ENCODE measurements around the gene ZNF766. TPM values are rescaled to one million over a fixed set of nuclear protein-coding genes. Genes with fewer than 3 reads are reported as not detected.
A peak's percentile ranks its signal among the peaks of the same experiment; 100 is the strongest.
"Not testable (repeated sequence)": the region's sequence is repeated elsewhere in the genome, so short reads cannot be mapped to it uniquely, and the experiment has no call there.

The ZNF766 gene
- total RNA-seq, 1 experiment from 2014 or later, result 11.9 TPM

DNA sequence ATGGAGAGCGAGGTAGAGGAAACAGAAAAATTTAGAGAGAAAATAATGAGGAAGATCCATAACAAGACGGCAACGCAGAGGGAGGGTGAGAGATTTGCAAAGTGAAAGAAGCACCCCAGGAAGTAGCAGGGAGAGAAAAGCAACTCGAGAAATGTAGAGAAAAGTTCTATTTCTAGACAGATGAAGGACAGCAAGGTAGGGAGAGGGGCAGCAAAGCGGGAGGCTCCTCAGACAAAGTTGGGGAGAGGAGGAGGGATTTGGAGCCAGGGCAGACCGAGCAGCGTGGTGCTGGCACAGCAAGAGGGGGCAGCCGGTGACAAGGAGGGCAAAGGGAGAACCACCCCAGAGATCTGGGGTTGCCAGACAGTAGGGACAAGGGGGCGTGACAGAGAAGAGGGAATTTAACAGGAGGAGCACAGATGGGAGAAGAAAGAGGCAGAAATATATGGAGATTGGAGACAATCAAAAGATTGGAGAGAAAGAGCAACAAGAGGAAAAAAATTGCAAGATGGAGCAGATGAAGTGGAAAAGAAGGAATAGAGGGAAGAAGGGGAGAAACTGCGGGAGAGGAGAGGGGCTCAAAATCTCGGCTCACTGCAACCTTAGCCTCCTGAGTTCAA, 989 bp downstream of the ZNF766 start:
- in situ Hi-C loops (cut with HindIII; ENCODE audit: low pct_unique_long_range_greater_than_20kb, low sequenced_read_pairs), result no loop called here
- peak; percentile 41 for DNase-seq (ENCODE audit: low read depth)

DNA sequence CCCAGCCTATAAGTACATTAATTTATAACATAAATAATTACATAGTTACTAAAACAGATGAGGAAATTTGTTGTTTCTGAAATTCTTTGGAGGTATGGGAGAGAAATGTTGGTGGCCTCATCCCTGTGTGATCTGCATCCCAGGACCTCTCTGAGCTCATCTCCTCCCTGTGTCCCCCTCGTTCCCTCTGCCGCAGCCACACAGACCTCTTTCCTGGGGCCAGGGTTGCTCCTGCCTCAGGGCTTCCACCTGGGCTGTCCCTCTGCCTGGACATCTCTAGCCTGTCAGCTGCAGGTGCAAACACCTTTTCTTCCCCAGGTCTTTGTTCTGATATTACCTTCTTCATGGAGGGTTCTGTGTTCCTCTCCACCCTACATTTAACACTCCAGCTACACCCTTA, 3.9 kb downstream of the ZNF766 start:
- in situ Hi-C loops (cut with HindIII; ENCODE audit: low pct_unique_long_range_greater_than_20kb, low sequenced_read_pairs), result no loop called here
- no peak for DNase-seq (ENCODE audit: low read depth)

DNA sequence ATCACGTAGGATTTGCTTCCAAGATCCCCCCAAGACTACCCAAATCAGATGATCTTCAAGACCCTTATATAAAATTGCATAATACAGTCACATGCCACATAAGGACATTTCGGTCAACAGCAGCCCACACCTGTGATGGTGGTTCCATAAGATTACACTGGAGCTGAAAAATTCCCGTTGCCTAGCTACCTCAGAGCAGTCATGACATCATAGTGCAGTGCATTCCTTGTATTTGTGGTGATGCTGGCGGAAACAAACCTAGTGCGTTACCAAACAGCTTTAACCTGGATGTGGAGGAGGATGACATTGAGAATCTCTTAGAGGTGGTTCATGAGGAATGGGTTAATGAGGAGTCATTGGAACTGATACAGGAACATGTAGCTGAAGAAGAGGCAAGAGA, 4.8 kb downstream of the ZNF766 start:
- no peak for DNase-seq (ENCODE audit: low read depth)
- in situ Hi-C loops (cut with HindIII; ENCODE audit: low pct_unique_long_range_greater_than_20kb, low sequenced_read_pairs), result no loop called here

DNA sequence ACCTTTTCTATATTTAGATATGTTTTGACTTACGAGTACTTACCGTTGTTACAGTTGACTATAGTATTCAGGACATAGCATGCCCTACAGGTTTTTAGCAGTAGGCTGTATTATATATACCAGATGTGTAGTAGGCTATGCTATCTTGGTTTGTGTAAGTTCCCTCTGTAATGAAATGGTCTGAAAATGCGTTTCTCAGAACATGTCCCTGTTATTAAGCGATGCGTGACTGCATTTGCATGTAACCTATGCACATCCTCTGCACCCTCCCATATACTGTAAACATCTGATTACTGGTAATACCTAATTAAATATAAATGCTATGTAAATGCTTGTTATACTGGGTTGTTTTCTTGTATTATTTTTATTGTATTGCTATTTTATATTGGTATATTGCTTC, 6.6 kb downstream of the ZNF766 start:
- no peak for DNase-seq (ENCODE audit: low read depth)
- in situ Hi-C loops (cut with HindIII; ENCODE audit: low pct_unique_long_range_greater_than_20kb, low sequenced_read_pairs), result no loop called here

DNA sequence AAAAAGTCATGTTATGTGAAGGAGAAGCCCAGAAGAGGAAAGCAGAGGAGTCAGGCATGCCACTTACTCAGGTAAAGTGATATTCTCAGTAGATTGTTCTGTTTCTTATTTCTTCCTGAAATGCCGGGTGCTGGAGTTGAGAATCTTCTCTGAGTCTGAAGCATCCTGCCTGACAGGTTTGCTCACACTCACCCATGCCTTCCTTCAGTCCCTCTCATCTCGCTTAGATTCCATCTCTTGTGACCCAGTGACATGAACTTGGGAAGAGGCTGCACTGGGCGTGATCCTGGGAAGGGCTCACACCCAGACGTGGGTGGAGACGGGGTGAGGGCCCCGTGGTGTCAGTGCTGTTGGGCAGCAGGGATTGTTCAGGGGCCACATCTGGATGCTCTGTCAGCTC, 8.1 kb downstream of the ZNF766 start:
- no peak for DNase-seq (ENCODE audit: low read depth)

DNA sequence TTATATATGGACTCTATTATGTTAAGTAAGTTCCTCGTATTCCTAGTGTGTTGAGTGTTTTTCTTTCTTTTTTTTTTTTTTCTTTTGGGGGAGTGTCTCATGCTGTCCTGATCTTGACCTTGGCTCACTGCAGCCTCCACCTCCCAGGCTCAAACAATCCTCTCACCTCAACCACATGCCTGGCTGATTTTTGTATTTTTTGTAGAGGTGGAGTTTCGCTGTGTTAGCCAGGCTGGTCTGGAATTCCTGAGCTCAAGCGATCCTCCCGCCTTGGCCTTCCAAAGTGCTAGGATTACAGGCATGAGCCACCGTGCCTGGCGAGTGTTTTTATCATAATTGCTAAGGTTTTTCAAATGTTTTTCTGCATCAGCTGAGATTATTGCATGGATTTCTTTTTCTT, 16.9 kb downstream of the ZNF766 start:
- no peak for DNase-seq (ENCODE audit: low read depth)
- in situ Hi-C loops (cut with HindIII; ENCODE audit: low pct_unique_long_range_greater_than_20kb, low sequenced_read_pairs), result no loop called here

More for the DNA sequence above, 8.1 kb downstream of the ZNF766 start:
- in situ Hi-C loops (cut with HindIII; ENCODE audit: low pct_unique_long_range_greater_than_20kb, low sequenced_read_pairs), result no loop called here

DNA sequence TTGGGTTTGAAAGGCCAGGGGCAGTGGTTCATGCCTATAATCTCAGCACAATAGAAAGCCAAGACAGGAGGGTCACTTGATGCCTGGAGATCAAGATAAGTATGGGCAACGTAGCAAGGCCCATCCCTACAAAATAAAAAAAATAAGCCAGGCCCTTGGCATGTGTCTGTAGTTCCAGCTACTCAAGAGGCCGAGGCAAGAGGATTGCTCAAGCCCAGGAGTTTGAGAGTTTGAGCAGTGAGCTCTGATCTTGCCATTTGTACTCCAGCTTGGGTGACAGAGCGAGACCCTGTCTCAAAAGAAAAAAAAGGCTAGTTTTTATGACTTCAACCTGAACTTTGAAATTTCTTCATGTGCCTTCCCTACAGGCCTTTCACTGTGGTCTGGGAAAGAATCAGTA, 22.4 kb downstream of the ZNF766 start:
- DNase-seq (ENCODE audit: low read depth), result no peak
- in situ Hi-C loops (cut with HindIII; ENCODE audit: low pct_unique_long_range_greater_than_20kb, low sequenced_read_pairs), result no loop called here

DNA sequence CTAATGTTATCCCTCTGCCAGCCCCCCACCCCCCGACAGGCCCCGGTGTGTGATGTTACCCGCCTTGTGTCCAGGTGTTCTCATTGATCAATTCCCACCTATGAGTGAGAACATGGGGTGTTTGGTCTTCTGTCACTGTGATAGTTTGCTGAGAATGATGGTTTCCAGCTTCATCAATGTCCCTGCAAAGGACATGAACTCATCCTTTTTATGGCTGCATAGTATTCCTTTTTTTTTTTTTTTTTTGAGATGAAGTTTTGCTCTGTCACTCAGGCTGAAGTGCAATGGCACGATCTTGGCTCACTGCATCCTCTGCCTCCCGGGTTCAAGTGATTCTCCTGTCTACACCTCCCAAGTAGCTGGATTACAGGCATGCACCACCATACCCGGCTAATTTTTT, 23.6 kb downstream of the ZNF766 start:
- in situ Hi-C loops (cut with HindIII; ENCODE audit: low pct_unique_long_range_greater_than_20kb, low sequenced_read_pairs); DNase-seq (ENCODE audit: low read depth): not testable (repeated sequence)

DNA sequence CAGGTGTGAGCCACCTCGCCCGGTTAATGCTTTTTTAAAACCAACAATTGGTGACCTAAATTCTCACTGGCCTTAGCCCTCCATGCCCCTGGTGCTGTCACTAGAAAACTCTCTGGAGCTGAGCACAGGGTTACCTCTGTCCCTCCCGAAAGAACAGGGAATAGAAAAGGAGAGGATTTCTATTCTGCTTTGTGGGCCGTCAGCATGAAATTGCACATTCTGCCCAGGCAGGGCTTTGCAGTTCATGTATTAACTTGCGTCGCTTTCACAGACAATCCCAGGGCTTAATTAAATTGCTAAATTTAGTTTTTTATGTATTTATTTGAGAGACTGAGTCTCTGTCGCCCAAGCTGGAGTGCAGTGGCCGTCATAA, 27.0 kb downstream of the ZNF766 start:
- in situ Hi-C loops (cut with HindIII; ENCODE audit: low pct_unique_long_range_greater_than_20kb, low sequenced_read_pairs), result no loop called here
- no peak for DNase-seq (ENCODE audit: low read depth)

DNA sequence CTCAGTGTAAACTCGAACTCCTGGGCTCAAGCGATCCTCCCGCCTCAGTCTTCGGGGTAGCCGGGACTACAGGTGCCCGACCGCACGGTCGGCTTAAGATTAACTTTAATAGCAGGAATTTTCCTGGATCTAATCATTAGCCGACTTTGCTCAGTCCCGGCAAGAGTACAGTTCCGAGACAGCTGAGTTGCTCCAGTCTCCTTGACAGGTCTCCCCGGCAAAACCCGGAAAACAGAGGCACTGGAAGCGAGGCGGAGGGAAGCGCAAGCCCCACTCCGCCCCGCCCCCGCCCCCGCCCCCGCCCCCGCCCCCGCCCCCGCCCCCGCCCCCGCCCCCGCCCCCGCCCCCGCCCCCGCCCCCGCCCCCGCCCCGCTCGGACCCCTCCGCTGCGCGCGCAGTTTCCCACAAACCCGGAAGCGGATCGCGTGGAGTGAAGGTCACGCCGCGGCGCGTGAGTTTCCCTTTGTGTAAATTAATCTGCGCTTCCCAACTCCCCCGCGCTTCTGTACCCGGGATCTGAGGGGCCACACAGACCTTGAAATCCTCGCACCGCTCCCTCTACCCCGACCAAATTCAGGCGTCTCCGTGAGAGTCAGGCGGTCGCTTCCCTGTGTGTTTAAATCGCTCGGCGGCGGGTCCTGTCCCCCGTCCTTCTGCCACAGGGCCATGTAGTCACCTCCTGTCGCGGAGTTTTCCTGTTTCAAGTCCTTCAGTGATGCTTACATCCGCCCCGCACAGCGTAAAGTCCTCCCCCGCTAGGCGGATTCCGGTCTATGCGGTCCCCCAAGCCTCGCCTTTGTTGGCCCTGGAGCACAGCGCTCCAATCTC, 27.6 kb downstream of the ZNF766 start, which contains the start of gene ZNF480:
Gene ZNF480, plus strand, starts transcription at position 397 of the 828 bp plus-strand sequence. CDS start 3,244 bp downstream, outside the sequence.
- in situ Hi-C loops (cut with HindIII; ENCODE audit: low pct_unique_long_range_greater_than_20kb, low sequenced_read_pairs), result no loop called here
- peak; percentile 67 for DNase-seq (ENCODE audit: low read depth)

DNA sequence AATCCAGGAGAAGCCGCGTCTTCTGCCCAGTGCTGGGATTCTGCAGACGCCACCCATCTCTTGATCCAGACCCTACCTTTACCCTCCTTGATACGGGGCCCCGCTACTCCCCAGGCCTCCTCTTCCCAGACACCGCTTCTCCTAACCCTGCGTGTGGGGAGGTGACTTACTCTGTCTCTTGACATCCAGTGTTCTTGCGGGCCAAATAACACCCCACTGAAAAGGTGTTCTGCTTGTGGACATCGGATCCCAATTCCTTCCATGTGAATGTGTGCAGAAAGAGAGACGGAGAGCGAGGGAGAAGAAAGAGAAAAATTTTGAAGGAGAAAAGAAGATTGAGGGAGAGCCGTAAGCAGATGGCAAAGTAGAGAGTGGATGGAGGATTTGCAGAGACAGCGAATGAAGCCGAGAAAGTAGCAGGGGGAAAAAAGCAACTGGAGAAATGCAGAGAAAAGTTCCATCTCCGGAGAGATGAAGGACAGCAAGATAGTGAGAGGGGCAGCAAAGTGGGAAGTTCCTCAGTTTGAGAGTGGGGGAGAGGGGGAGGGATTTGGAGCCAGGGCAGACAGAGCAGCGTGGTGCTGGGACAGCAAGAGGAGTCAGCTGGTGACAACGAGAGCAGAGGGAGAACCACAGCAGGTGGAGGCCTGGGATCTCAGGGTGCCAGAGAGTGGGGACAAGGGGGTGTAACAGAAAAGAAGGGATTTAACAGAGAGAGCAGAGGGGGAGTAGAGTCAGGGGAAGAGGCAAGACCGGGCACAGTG, 28.4 kb downstream of the ZNF766 start:
- DNase-seq (ENCODE audit: low read depth), result no peak

DNA sequence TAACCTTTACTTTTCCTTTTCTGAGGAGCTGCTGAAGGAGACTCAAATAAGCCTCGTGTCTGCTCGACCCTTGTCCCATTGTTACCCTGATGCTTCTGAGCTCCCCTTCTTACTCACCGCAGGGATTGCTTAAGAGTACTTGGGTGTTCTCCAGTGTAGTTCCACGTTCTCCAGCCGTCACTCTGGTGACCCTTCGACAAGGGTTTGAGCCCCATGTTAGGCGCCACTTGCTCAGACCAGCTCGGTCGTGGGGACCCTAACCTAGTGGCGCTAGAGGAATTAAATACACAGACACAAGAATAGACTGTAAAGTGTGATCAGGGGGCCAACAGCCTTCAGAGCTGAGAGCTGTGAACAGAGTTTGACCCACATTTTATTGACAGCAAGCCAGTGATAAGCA, 37.9 kb downstream of the ZNF766 start:
- in situ Hi-C loops (cut with HindIII; ENCODE audit: low pct_unique_long_range_greater_than_20kb, low sequenced_read_pairs), result no loop called here
- peak; percentile 58 for DNase-seq (ENCODE audit: low read depth)

More for the DNA sequence above, 28.4 kb downstream of the ZNF766 start:
- in situ Hi-C loops (cut with HindIII; ENCODE audit: low pct_unique_long_range_greater_than_20kb, low sequenced_read_pairs), result no loop called here

DNA sequence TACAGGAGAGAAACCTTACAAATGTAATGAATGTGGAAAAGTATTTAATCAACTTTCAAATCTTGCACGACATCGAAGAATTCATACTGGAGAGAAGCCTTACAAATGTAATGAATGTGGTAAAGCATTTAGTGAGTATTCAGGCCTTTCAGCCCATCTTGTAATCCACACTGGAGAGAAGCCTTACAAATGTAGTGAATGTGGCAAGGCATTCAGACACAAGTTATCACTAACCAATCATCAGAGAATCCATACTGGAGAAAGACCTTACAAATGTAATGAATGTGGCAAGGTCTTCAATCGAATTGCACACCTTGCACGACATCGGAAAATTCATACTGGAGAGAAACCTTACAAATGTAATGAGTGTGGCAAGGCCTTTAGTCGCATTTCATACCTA, 53.0 kb downstream of the ZNF766 start:
- in situ Hi-C loops (cut with HindIII; ENCODE audit: low pct_unique_long_range_greater_than_20kb, low sequenced_read_pairs), result no loop called here
- DNase-seq (ENCODE audit: low read depth), result no peak

DNA sequence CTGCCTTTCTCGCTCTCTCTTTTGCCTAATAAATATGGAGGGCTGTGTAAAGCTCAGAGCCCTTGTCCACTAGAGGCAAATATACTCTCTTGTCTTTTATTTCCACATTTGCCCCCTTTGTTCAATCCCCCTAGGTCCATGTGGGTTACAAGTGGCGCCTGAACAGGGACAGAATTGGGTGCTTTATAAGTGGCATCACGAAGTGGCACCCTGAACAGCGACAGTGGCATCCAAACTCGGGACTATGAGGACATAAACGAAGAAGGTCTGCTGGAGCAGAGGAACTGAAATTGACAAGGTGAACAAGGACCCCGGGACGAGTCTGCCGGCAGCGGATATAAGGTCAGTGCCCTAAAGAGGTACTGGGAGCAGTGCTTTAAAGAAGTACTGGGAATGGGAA, 62.4 kb downstream of the ZNF766 start:
- DNase-seq (ENCODE audit: low read depth), result peak; percentile 30
- in situ Hi-C loops (cut with HindIII; ENCODE audit: low pct_unique_long_range_greater_than_20kb, low sequenced_read_pairs), result no loop called here

DNA sequence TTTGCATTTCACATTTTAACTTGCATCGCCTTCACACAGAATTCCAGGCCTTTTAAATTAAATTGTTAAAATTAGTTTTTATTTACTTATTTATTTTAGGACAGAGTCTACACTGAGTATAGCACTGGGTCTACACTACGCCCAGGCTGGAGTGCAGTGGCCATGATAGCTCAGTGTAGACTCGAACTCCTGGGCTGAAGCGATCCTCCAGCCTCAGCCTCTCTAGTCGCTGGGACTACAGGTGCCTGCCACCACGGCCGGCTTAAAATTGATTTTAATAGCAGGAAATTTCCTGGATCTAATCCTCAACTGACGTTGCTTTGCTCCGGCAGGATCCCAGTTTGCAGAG, 66.4 kb downstream of the ZNF766 start:
- no peak for DNase-seq (ENCODE audit: low read depth)
- in situ Hi-C loops (cut with HindIII; ENCODE audit: low pct_unique_long_range_greater_than_20kb, low sequenced_read_pairs), result no loop called here

DNA sequence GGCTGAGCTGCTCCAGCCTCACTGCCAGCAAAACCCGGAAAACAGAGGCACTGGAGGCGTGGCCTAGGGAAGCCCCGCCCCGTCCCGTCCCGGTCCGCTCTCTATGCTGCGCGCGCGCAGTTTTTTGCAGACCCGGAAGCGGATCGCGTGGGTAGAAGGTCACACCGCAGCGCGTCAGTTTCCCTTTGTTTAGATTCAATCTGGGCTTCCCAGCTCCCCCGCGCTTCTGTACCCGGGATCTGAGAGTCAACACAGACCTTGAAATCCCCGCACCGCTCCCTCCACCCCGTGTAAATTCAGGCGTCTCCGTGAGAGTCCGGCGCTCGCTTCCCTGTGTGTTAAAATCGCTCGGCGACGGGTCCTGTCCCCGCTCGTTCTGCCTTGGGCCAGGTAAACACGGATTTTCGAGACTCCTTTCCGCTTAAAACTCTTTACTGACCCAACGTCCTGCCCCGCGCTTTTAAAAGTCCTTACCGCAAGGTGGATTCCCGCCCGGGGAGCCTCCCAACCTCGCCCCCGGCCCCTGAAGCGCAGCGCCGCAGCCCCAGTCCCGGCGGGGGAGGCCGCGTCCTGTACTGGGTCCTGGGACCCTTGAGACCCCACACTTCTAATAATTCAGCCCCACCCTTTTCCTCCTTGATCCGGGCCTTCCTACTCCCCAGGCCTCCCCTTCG, 66.9 kb downstream of the ZNF766 start, which contains the start of gene ZNF610:
Gene ZNF610, plus strand, starts transcription at position 127 of the 674 bp plus-strand sequence. CDS start 12,930 bp downstream, outside the sequence.
- peak; percentile 78 for DNase-seq (ENCODE audit: low read depth)
- in situ Hi-C loops (cut with HindIII; ENCODE audit: low pct_unique_long_range_greater_than_20kb, low sequenced_read_pairs), result no loop called here

DNA sequence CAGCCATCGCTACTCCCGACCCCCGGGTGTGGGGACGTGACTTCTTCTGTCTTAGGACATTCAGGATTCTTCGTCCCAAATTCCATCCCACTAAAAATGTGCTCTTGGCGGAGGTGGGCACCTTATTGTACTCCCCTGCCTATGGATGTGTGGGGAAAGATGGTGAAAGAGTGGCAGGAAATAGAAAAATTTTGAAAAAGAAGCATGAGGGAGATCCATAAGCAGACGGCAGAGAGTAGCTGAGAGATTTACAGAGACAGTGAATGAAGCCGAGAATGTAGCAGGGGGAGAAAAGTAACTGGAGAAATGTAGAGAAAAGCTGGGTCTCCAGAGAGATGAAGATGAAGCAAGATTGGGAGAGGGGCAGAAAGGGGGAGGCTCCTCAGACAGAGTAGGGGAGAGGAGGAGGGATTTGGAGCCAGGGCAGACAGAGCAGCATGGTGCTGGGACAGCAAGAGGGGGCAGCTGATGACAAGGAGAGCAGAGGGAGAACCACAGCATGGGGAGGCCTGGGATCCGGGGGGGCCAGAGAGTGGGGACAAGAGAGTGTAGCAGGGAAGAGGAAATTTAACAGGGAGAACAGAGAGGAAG, 67.5 kb downstream of the ZNF766 start:
- no peak for DNase-seq (ENCODE audit: low read depth)
- in situ Hi-C loops (cut with HindIII; ENCODE audit: low pct_unique_long_range_greater_than_20kb, low sequenced_read_pairs), result no loop called here

DNA sequence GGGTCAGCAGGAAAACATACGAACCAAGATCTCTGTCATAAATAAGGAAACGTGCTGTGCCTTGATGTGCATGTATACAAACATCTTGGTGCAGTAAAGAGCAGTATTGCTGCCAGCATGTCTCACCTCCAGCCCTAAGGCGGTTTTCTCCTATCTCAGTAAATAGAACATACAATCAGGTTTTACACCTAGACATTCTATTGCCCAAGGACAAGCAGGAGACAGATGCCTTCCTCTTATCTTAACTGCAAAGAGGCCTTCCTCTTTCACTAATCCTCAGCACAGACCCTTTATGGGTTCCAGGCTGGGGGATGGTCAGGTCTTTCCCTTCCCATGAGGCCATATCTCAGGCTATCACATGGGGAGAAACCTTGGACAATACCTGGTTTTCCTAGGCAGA, 69.6 kb downstream of the ZNF766 start:
- in situ Hi-C loops (cut with HindIII; ENCODE audit: low pct_unique_long_range_greater_than_20kb, low sequenced_read_pairs); DNase-seq (ENCODE audit: low read depth): not testable (repeated sequence)

Data from Caki2 (cell line).